NCI-H187 treated with DMSO at 0.1 percent for 48 hours (cell line): Measurements from ENCODE around the gene DIABLO.
"Not testable (repeated sequence)": the region's sequence is repeated elsewhere in the genome, so short reads cannot be mapped to it uniquely, and the experiment has no call there.

Experiments used
- DNase-seq: peaks from one replicate; lab custom pipeline; 2025; lab: John Stamatoyannopoulos, UW

DIABLO gene

GRCh38 chr12:122189626-122190475 lies 36.0 kb downstream of the DIABLO start:
- DNase-seq = no peak

GRCh38 chr12:122187466-122187865 lies 38.4 kb downstream of the DIABLO start:
- no peak for DNase-seq

GRCh38 chr12:122185494-122186082 lies 40.3 kb downstream of the DIABLO start:
- DNase-seq = no peak

GRCh38 chr12:122185079-122185478 lies 40.8 kb downstream of the DIABLO start:
- DNase-seq = no peak

GRCh38 chr12:122184517-122184916 lies 41.3 kb downstream of the DIABLO start:
- no peak for DNase-seq

- DNase-seq = no peak
These were observed 42.3 kb downstream of the DIABLO start for GRCh38 chr12:122183588-122183940.

GRCh38 chr12:122182887-122183587 lies 42.8 kb downstream of the DIABLO start, which contains the start of gene LRRC43:
Gene LRRC43 (plus strand): TSS chr12:122183123. CDS start chr12:122183145, 22 bp downstream.
- DNase-seq = peak; percentile 41

GRCh38 chr12:122176473-122176872 lies 49.4 kb downstream of the DIABLO start:
- DNase-seq = not testable (repeated sequence)

GRCh38 chr12:122174155-122174845 lies 51.6 kb downstream of the DIABLO start, which contains the start of gene IL31:
Gene IL31 (minus strand): TSS chr12:122174221. CDS start chr12:122174172, 49 bp downstream.
- peak; percentile 23 for DNase-seq

- no peak for DNase-seq
These were observed 53.5 kb downstream of the DIABLO start for GRCh38 chr12:122172262-122172939.

GRCh38 chr12:122171399-122171798 lies 54.5 kb downstream of the DIABLO start:
- no peak for DNase-seq

GRCh38 chr12:122168492-122168891 lies 57.4 kb downstream of the DIABLO start:
- no peak for DNase-seq

GRCh38 chr12:122167356-122167925 lies 58.4 kb downstream of the DIABLO start:
- DNase-seq = no peak

- no peak for DNase-seq
These were observed 59.2 kb downstream of the DIABLO start for GRCh38 chr12:122166422-122167349.

GRCh38 chr12:122162976-122163375 lies 62.9 kb downstream of the DIABLO start:
- no peak for DNase-seq

- no peak for DNase-seq
These were observed 64.2 kb downstream of the DIABLO start for GRCh38 chr12:122161682-122162081.

- DNase-seq = no peak
These were observed 65.1 kb downstream of the DIABLO start for GRCh38 chr12:122160761-122161160.

GRCh38 chr12:122159882-122160281 lies 66.0 kb downstream of the DIABLO start:
- DNase-seq = no peak

GRCh38 chr12:122158700-122159285 lies 67.1 kb downstream of the DIABLO start:
- no peak for DNase-seq
